ENCODE data around the gene SLC13A5.

GRCh38 chr17:6753546-6753945, 40.4 kb upstream of the SLC13A5 start:
- TF ChIP-seq, protein P1, sequence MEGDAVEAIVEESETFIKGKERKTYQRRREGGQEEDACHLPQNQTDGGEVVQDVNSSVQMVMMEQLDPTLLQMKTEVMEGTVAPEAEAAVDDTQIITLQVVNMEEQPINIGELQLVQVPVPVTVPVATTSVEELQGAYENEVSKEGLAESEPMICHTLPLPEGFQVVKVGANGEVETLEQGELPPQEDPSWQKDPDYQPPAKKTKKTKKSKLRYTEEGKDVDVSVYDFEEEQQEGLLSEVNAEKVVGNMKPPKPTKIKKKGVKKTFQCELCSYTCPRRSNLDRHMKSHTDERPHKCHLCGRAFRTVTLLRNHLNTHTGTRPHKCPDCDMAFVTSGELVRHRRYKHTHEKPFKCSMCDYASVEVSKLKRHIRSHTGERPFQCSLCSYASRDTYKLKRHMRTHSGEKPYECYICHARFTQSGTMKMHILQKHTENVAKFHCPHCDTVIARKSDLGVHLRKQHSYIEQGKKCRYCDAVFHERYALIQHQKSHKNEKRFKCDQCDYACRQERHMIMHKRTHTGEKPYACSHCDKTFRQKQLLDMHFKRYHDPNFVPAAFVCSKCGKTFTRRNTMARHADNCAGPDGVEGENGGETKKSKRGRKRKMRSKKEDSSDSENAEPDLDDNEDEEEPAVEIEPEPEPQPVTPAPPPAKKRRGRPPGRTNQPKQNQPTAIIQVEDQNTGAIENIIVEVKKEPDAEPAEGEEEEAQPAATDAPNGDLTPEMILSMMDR (IDR thresholded peaks at IDR 0.05; ENCODE audit: low read depth, low read length, missing input control): peak; percentile 2
- TF ChIP-seq, protein P2, sequence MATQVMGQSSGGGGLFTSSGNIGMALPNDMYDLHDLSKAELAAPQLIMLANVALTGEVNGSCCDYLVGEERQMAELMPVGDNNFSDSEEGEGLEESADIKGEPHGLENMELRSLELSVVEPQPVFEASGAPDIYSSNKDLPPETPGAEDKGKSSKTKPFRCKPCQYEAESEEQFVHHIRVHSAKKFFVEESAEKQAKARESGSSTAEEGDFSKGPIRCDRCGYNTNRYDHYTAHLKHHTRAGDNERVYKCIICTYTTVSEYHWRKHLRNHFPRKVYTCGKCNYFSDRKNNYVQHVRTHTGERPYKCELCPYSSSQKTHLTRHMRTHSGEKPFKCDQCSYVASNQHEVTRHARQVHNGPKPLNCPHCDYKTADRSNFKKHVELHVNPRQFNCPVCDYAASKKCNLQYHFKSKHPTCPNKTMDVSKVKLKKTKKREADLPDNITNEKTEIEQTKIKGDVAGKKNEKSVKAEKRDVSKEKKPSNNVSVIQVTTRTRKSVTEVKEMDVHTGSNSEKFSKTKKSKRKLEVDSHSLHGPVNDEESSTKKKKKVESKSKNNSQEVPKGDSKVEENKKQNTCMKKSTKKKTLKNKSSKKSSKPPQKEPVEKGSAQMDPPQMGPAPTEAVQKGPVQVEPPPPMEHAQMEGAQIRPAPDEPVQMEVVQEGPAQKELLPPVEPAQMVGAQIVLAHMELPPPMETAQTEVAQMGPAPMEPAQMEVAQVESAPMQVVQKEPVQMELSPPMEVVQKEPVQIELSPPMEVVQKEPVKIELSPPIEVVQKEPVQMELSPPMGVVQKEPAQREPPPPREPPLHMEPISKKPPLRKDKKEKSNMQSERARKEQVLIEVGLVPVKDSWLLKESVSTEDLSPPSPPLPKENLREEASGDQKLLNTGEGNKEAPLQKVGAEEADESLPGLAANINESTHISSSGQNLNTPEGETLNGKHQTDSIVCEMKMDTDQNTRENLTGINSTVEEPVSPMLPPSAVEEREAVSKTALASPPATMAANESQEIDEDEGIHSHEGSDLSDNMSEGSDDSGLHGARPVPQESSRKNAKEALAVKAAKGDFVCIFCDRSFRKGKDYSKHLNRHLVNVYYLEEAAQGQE (IDR thresholded peaks at IDR 0.05): no peak
- no peak for TF ChIP-seq RAD21 (IDR thresholded peaks at IDR 0.05)
- TF ChIP-seq TAF1 (conservative IDR thresholded peaks at IDR 0.05): no peak
- TF ChIP-seq JUND (IDR thresholded peaks at IDR 0.05): no peak
- TF ChIP-seq, protein P3, sequence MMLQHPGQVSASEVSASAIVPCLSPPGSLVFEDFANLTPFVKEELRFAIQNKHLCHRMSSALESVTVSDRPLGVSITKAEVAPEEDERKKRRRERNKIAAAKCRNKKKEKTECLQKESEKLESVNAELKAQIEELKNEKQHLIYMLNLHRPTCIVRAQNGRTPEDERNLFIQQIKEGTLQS (IDR thresholded peaks at IDR 0.05): no peak
- TF ChIP-seq SP1 (IDR thresholded peaks at IDR 0.05): no peak
- TF ChIP-seq ZBTB33 (IDR thresholded peaks at IDR 0.05): no peak
- TF ChIP-seq, protein P4, sequence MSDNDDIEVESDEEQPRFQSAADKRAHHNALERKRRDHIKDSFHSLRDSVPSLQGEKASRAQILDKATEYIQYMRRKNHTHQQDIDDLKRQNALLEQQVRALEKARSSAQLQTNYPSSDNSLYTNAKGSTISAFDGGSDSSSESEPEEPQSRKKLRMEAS (IDR thresholded peaks at IDR 0.05): no peak
- TF ChIP-seq EGR1 (IDR thresholded peaks at IDR 0.05; ENCODE audit: low read depth in 2 of 2): no peak
- TF ChIP-seq GABPA (IDR thresholded peaks at IDR 0.05 in 1 of 2, conservative IDR thresholded peaks at IDR 0.05 in 1 of 2): no peak
- no peak for TF ChIP-seq YY1 (IDR thresholded peaks at IDR 0.05)
- no peak for TF ChIP-seq RXRA (IDR thresholded peaks at IDR 0.05)

Measured in liver (tissue), 3 donors.